Activated gamma-delta T cell treated with anti-CD3 and anti-CD28 coated beads, Interleukin-2, amount 50 U/mL, for 16 hours (primary cell): ENCODE data around the gene POP7.
"Not testable (repeated sequence)": the region's sequence is repeated elsewhere in the genome, so short reads cannot be mapped to it uniquely, and the experiment has no call there.

Experiments used
- DNase-seq: peaks from one replicate; pipeline ENCODE4 v3.0.0-alpha.2; 2020; ENCODE audit warnings: low read depth

POP7 gene

DNA sequence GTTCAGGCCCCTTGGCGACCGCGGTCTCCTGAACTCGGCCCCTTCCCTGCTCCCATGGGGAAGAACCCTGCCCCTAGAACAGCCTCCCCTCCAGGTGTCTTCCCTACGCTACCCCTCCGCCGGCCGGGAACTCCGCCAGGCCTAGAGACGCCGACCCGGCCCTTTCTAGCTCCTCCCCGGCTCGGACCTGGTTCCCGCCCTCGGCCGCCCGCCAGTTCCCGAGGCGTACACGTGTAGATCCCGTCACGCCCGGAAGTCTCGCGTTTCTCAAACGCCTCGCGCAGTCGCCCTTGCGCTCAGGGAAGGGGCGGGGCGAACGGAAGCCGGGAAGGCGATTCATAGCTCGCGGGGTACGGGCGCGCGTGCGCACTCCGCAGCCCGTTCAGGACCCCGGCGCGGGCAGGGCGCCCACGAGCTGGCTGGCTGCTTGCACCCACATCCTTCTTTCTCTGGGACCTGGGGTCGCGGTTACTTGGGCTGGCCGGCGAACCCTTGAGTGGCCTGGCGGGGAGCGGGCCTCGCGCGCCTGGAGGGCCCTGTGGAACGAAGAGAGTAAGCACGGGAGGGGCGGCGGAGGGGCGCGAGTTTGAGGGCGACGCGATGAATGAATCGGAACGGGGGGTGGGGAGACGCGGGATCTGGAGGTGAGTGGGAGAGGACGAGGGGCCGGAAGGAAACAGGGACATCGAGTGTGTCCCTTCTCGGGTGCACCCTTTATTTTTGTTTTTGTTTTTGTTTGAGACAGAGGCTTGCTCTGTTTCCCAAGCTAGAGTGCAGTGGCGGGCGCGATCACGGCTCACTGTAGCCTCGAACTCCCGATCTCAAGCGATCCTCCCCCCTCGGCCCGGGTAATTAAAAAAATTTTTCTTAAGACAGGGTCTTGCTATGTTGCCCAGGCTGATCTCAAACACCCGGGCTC, at the start of gene POP7:
Gene POP7, plus strand, starts transcription at position 369 of the 919 bp plus-strand sequence. CDS start 710 bp downstream, outside the sequence.
- peak; percentile 97 for DNase-seq

DNA sequence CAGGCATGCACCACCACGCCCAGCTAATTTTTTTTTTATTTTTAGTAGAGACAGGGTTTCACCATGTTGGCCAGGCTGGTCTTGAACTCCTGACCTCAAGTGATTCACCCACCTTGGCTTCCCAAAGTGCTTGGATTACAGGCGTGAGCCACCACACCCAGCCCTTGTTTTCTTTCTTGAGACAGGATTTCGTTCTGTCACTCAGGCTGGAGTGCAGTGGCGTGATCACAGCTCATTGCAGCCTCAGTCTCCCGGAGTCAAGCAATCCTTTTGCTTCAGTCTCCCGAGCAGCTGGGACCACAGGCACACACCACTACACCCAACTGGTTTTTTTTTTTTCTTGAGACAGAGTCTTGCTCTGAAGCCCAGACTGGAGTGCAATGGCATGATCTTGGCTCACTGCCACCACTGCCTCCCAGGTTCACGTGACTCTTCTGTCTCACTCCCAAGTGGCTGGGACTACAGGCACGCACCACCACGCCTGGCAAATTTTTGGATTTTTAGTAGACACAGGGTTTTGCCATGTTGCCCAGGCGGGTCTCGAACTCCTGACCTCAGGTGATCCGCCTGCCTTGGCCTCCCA, 43.6 kb upstream of the POP7 start:
- not testable (repeated sequence) for DNase-seq

DNA sequence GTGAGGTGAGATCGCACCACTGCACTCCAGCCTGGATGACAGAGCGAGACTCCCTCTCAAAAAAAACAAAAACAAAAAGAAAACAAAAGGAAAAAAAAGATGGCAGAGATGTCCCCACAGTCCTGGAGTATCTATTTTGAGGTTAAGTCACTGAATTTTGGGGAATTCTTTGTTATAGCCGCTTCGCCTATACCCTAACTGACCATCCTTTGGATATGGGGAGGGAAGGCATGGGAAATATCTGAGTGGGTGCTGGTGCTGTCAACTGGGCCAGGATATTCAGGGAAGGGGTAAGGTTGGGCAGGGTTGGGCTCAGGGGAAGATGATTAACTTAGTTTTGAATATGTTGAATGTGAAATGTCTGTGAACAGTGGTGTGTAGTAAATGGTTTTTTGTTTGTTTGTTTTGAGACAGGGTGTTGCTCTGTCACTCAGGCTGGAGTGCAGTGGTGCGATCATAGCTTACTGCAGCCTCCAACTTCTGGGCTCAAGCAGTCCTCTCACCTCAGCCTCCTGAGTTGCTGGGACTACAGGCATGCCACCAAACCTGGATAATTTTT, 40.7 kb upstream of the POP7 start:
- DNase-seq, result no peak

DNA sequence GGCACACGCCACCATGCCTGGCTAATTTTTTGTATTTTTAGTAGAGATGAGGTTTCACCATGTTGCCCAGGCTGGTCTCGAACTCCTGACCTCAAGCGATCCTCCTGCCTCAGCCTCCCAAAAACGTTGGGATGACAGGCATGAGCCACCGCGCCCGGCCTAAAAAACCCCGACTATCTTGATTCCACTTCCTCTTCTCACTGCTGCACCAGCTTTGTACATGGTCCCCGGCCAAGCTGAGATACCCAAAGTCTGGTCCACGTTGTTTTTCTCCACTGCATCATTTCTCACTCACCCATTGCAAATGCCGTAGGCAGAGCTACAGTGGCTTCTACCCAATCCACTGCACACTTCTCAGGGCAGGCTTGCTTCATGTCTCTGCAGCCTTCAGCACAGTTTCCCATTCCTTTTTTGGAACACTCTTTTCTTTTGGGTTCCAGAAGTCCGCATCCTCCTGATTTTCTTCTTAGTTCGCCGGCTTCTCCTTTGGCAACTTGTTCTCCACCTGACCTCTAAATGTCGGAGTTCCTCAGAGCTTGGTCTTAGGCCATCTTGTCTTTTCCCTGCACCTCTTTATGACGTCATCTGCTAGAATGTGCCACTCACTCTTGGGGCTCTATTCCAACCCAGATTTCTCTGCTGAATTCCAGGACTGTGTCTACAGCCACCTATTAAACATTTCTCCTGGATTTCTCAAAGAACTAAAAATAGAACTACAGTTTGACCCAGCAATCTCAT, 38.4 kb upstream of the POP7 start:
- DNase-seq, result no peak

DNA sequence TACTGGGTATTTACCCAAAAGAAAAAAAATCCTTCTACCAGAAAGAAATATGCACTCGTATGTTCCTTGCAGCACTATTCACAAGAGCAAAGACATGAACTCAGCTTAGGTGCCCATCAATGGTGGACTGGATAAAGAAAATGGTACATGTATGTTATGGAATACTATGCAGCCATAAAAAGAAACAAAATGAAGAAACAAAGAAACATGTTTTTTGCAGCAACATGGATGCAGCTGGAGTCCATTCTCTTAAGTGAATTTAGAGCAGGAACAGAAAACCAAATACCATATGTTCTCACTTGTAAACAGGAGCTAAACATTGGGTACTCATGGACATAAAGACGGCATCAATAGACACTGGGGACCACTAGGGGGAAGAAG, 37.9 kb upstream of the POP7 start:
- DNase-seq, result no peak

DNA sequence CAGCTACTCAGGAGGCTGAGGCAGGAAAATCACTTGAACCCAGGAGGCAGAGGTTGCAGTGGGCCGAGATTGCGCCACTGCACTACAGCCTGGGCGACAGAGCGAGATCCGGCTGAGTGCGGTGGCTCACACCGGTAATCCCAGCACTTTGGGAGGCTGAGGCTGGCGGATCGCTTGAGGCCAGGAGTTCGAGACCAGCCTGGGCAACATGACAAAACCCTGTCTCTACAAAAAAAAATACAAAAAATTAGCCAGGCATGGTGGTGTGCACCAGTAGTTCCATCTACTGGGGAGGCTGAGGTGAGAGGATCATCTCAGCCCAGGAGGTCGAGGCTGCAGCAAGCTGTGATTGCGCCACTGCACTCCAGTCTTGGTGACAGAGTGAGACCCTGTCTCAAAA, 36.8 kb upstream of the POP7 start:
- not testable (repeated sequence) for DNase-seq

DNA sequence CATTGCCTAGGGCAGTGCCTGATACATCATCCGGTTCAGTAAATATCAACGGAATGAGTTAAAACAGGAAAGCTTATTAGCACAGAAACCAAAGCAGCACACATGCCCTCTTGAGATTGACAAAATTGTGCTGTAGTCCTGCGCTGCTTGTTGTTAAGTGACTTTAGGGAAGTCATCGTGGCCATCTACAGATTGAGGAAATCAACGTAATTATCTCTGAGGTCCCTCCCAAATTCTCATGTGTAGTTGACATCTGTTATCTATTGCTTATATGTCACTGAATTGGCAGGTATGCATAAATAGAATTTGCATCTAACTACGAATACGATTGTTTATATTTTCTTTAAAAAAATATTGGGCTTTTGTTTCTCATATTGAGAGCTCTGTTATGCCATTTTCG, 35.8 kb upstream of the POP7 start:
- DNase-seq, result no peak

DNA sequence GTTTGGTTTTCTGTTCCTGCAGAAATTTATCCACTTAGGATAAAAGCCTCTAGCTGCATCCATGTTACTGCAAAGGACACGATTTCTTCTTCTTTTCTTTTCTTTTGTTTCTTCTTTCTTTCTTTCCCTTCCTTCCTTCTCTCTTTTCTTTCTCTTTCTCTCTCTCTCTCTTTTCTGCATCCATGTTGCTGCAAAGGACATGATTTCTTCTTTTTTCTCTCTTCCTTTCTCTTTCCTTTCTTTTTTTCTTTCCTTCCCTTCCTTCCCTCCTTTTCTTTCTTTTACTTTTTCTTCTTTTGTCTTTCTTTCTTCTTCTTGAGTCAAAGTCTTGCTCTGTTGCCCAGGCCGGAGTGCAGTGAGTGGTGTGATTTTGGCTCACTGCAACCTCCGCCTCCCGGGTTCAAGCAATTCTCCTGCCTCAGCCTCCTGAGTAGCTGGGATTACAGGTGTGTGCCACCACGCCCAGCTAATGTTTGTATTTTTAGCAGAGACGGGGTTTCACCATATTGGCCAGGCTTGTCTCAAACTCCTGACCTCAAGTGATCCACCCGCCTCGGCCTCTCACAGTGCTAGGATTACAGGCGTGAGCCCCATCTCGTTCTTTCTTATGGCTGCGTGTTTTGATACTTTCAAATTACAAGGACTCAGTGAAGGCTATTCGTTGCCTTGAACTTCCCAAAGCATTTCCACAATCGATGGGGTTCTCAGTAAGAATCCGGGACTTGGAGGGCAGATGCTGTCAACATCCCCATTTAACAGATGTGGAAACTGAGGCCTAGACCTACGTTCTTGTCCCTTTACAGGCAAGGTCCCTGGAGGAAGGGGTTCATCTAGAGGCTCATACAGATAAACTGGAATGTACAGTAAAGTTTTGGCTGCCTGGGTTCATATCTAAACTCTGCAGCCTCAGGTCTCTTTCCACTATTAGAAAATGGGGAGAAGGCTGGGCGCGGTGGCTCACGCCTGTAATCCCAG, 34.3 kb upstream of the POP7 start:
- DNase-seq, result no peak

DNA sequence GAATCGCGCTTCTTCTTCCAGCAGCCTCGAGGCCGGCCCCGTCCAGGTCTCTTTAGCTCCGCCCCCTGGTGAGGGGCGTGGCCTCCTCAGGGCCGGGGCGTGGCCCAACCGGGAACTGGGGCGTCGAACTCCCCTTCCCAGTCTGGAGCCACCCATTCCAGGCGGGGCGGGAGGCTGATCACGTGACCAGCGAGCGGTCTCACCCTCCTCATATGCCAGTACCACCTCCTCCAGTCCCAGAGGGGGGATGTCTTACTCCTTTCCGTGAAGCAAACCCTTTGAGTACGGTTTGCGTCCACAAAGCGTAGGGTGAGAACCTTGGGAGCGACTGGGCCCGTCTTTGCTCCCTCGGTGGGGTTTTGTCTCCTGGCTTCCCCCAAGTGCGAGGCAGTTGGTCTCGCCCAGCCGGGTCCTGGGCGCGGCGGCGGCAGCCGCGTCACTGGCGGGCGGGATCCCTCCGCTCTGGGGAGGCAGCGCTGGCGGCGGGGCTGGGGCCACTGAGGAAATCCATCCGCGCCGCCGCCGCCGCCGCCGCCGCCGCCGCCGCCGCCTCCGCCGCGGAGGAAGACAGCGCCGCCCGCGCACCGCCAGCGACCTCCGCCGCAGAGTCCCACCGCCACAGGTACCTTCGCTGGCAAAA, 32.5 kb upstream of the POP7 start, which contains the start of gene GNB2:
Gene GNB2, plus strand, starts transcription at position 439 of the 640 bp plus-strand sequence. CDS start 2,526 bp downstream, outside the sequence.
- DNase-seq, result peak; percentile 93

DNA sequence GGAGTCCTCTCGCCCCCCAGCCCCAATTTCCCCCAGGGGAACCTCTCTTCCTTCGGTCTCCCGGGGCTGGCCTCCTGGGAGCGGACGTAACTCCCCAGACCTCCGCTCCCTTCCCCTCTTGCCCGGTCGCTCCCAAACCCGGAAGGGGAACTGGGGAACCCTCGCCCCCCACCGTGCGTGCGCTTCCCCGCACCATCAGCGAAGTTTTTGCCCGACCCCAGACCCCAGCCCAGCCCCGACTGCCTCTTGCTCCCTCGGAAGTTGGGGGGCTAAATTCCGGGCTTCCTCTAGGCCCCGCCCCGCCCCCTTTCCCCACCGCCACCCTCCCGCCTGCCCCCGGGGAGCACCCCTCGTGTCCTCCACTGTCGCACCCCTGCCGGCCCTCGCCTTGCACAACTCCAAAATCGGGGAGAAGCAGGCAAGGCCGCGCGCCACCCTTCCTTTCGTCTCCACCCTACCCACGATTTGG, 31.9 kb upstream of the POP7 start:
- DNase-seq, result no peak

DNA sequence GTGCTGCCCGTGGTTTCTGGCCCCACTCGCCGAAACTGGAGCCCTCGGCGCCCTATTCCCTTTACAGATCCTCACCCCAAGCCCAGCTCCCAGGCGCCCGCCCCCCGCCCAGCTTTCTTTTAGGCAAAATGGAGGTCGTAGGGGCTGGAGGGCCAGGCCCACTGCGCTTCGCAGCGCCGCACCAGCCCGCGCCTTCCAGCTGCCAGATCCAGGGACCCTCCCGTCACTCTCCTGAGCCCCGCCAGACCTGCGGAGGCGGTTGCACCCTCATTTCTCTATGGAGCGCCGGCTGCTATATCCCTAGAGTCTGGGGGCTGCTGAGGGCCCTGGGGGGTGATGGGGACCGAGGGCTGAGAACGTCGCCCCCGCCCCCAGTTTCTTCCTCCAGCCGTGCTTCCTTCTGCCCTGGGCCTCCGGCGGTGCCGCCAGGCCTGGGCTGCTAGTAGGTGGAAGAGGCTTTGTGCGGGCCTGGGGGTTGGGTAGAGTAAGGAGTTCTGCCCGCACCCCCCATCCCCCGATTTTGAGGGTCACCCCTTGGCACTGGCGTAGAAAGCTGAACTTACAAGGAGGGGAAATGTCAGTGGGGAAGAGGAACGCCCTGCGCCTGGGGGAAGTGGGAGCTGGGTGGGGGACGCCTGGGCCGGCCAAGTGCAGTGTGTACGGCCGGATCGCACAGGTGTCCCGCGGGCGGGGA, 31.4 kb upstream of the POP7 start:
- DNase-seq, result no peak

DNA sequence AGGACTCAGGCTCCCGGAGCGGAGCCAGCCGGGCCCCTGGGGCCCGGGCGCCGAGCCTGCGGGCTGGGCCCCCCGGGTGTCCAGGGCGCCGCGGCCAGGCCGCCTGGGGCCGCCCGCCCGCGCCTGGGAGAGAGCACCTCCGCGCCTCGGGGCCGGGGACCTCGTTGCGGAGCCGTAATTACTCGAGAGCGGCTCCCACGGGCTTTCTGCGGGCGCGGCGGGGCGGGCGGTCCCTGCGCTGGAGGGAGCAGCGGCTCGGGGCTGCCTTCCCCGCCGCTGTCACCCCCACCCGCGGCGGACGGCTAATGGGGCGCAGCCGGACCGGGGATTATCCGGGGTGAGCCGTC, 30.8 kb upstream of the POP7 start:
- DNase-seq, result peak; percentile 27

DNA sequence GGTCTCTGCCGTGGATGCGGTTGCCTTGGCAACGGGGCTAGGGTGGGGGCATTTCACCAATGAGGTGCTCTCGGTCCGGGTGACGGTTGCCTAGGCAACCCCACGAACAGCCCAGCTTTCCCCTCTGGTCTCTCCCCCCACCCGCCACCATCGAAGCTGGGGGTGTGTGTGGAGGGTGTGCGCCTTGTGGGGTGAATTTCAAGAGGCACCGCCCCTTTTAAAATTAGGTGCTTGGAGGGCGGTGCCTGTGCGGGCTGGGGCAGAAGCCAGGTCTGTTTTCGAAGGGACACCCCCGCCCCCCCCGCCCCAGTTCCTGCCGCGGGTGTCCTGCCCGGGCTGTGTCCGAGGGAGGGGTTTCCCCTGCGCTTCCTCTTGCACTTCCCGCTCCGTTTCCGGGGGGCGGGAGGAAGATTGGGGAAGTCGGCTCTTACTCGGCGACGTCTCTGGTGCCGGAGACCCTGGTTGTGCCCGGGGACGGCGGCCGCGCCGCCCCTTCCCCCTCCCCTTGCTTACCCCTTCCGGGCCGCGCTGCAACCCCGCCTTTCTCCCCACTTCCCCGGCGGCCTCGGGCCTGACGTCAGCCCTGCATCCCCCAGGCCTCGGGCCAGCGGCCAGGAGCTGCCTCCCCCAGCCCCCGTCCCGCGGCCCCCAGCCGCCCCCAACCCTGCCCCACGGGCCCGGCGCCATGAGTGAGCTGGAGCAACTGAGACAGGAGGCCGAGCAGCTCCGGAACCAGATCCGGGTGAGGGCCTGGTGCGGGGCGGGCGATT, 30.2 kb upstream of the POP7 start:
- DNase-seq, result peak; percentile 79

DNA sequence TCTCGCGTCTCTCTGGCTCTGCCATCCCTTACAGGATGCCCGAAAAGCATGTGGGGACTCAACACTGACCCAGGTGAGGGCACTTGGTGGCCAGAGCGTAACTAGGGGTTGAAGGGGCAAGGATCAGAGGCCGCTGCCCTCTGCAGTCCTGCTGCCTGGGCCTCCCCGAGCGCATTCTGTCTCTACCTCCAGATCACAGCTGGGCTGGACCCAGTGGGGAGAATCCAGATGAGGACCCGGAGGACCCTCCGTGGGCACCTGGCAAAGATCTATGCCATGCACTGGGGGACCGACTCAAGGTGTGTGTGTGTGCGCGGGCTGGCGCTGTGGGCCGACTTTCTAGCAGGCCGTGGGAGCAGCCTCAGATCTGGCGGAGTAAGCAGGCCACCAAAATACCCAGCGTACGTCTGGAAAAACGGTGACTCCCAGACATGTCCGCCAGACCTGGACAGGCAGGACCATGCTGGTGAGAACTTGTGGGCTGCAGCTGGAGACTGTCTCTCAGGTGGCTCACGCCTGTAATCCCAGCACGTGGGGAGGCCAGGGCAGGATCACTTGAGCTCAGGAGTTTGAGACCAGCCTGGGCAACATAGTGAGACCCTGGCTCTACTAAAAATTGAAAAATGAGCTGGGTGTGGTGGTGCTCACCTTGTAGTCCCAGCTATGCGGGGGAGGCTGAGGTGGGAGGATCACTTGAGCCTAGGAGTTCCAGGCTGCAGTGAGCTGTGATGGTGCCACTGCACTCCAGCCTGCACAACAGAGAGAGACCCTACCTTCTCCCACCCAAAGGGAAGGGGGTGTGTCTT, 29.2 kb upstream of the POP7 start:
- no peak for DNase-seq

DNA sequence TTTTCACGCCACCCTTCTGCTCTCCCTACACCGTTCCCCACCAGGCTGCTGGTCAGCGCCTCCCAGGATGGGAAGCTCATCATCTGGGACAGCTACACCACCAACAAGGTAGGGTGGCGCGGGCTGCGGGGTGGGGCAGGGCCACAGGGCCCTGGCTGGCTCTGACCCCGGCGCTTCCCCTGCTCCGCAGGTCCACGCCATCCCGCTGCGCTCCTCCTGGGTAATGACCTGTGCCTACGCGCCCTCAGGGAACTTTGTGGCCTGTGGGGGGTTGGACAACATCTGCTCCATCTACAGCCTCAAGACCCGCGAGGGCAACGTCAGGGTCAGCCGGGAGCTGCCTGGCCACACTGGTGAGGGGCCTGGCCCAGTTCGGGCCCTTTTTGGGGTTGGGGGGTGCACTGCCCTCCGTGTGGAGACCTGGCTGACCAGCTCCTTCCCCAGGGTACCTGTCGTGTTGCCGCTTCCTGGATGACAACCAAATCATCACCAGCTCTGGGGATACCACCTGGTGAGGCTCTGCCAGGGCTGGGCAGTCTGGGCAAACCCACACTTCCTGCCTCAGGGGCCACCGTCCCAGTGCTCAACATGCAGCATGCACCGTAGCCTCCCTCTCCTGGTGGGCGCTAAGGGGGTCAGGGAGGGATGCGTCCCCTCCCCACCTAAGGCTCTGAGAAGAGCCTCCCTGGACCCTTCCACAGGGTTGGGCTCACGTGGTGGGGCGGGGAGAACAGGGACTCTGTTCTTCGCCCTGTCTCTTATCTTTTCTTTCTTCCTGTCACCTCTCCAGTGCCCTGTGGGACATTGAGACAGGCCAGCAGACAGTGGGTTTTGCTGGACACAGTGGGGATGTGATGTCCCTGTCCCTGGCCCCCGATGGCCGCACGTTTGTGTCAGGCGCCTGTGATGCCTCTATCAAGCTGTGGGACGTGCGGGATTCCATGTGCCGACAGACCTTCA, 28.3 kb upstream of the POP7 start:
- no peak for DNase-seq

DNA sequence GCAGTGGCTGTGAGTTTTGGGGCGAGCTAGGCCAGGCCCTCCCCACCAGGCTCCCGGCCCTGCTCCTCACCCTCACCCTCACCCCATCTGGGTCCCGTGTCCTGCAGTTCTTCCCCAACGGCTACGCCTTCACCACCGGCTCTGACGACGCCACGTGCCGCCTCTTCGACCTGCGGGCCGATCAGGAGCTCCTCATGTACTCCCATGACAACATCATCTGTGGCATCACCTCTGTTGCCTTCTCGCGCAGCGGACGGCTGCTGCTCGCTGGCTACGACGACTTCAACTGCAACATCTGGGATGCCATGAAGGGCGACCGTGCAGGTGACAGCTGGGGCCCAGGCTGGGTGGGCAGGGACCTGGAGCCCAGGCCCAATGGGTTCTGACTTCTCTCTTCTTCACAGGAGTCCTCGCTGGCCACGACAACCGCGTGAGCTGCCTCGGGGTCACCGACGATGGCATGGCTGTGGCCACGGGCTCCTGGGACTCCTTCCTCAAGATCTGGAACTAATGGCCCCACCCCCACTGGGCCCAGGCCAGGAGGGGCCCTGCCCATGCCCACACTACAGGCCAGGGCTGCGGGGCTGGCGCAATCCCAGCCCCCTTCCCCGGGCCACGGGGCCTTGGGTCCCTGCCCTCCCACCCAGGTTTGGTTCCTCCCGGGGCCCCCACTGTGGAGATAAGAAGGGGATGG, 27.5 kb upstream of the POP7 start:
- no peak for DNase-seq
